ENCODE results near the gene SELENOM.

SELENOM gene, protein sequence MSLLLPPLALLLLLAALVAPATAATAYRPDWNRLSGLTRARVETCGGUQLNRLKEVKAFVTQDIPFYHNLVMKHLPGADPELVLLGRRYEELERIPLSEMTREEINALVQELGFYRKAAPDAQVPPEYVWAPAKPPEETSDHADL

DNA sequence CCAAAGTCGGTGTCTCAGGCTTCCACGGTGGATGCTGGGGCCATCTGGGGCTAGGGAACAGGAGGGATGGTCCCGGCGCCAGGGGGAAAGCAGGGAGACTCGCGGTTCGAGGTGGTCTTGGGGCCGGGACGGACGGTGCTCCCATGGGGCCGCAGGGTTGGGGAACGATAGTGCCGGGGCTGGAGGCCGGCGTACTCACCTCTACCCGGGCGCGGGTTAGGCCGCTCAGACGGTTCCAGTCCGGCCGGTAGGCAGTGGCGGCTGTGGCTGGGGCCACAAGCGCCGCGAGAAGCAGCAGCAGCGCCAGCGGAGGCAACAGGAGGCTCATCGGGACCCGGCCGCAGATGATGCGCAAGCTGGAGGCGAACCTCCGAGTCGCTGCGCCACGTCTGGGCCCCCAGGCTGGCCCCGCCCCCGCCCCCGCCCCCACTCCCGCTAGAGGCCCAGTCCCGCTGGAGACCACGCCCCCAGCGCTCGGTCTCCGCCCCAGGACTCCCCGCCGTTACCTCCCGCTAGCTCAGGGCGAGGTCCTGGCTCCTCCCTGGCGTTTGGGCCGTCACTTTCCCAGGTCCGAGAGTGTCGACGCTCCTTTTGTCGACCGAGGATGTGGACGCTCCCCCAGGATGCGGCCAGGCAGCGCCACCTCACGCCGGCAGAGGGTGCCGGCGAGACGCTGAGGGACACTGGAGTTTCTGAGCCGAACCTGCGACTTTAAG lies at the start of gene SELENOM:
Gene SELENOM, minus strand, starts transcription at position 391 of the 716 bp plus-strand sequence. Its CDS starts 63 bp downstream, at position 328.
- H3K27me3 Mint-ChIP-seq = no peaks in the 10 kb centered on the region

DNA sequence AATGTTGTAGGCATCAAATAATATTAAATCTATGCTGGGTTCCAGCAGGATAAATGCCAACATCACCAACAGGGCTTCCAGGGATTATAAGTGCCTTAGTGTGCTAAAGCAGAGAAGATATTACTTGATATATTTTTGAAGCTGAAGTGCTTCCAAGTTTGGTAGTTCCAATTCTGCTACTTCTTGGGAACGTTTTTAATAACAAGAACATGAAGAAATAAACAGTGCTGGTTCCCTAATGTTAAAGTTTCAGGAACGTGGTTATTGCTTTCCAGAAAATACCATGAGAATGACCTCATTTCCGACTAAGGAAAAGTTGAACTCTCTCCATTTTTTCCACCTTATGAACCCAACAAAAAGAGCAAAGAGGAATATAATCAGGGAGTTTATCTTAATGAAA lies 48.1 kb upstream of the SELENOM start:
- peaks cover 8% of the 10 kb centered on the region for H3K4me1 Mint-ChIP-seq (ENCODE audit: low read depth)
- no peak overlapping the region for H3K4me3 Mint-ChIP-seq
- H3K27me3 Mint-ChIP-seq = no peaks in the 10 kb centered on the region
- no peaks in the 10 kb centered on the region for H3K36me3 Mint-ChIP-seq
- no peak overlapping the region for H3K27ac Mint-ChIP-seq
- no peaks in the 10 kb centered on the region for H3K9me3 Mint-ChIP-seq (ENCODE audit: low read depth)

More for the DNA sequence above, at the start of gene SELENOM:
- H3K4me3 Mint-ChIP-seq = peak within 1 kb of the TSS; percentile 95
- H3K36me3 Mint-ChIP-seq = peaks cover 3% of the 10 kb centered on the region
- H3K27ac Mint-ChIP-seq = peak within 1 kb of the TSS; percentile 84
- H3K9me3 Mint-ChIP-seq (ENCODE audit: low read depth) = no peaks in the 10 kb centered on the region
- peaks cover 23% of the 10 kb centered on the region for H3K4me1 Mint-ChIP-seq (ENCODE audit: low read depth)

DNA sequence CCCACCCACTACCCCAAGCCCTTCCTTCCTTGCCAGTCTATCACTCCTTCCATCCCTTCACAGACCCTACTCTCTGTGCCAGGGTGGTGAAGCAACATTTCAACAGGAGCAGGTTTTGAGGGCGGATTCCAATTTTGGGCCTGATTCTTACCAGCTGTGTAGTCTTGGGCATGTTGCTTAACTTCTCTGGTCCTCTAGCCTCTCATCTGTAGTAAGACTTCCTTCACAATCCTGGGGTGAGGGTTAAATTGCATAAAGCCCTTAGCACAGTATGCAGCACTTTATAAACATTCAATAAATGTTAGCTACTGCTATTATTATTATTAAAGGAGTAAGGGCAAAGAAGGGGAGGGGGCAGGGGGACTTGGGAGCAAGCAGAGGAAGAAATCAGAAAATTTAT lies 47.6 kb upstream of the SELENOM start:
- Mint-ChIP-seq H3K36me3 (no peaks in the 10 kb centered on the region), H3K27ac (no peak overlapping the region), H3K4me3 (no peak overlapping the region), H3K27me3 (no peaks in the 10 kb centered on the region), H3K9me3 (ENCODE audit: low read depth) (no peaks in the 10 kb centered on the region), H3K4me1 (ENCODE audit: low read depth) (peaks cover 7% of the 10 kb centered on the region)

DNA sequence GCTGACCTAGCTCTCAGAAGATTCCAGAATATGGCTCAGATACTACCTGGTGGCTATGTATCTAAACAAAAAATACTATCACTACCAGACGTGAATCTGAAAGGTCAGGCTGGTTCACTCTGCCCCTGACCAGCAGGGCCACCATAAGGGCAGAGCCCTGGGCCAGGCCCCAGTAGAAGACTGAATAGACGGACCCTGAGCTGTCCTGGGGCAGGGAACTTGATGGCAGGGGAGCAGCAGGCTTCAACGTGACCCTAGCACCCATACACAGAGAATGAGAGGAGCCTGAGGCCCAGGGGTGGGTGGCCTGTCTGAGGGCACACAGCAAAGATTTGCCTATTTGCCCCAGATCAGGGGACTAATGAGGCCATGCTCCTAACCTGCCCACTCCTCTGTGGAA lies 46.0 kb upstream of the SELENOM start:
- Mint-ChIP-seq H3K27me3 (no peaks in the 10 kb centered on the region), H3K27ac (no peak overlapping the region), H3K4me1 (ENCODE audit: low read depth) (no peaks in the 10 kb centered on the region), H3K4me3 (no peak overlapping the region), H3K9me3 (ENCODE audit: low read depth) (no peaks in the 10 kb centered on the region), H3K36me3 (no peaks in the 10 kb centered on the region)

DNA sequence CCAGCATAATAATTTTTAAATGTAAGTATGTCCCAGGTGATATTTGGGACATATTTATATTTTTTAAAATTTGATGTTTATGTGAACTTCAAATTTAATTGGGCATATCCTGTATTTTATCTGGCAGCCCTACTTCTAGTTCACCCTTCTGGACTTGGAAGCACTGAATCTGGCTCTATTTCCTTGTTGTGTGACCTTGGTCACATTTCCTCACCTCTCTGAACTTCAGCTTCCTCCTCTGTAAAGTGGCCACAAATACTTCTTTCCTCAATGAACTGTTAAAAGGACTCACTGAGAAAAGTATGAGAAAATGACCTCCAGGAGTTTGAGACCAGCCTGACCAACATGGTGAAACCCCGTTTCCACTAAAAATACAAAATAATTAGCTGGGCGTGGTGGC lies 44.5 kb upstream of the SELENOM start:
- H3K4me1 Mint-ChIP-seq (ENCODE audit: low read depth) = no peaks in the 10 kb centered on the region
- no peak overlapping the region for H3K27ac Mint-ChIP-seq
- H3K27me3 Mint-ChIP-seq = no peaks in the 10 kb centered on the region
- H3K9me3 Mint-ChIP-seq (ENCODE audit: low read depth) = peaks cover 3% of the 10 kb centered on the region
- peaks cover 2% of the 10 kb centered on the region for H3K36me3 Mint-ChIP-seq
- no peak overlapping the region for H3K4me3 Mint-ChIP-seq

DNA sequence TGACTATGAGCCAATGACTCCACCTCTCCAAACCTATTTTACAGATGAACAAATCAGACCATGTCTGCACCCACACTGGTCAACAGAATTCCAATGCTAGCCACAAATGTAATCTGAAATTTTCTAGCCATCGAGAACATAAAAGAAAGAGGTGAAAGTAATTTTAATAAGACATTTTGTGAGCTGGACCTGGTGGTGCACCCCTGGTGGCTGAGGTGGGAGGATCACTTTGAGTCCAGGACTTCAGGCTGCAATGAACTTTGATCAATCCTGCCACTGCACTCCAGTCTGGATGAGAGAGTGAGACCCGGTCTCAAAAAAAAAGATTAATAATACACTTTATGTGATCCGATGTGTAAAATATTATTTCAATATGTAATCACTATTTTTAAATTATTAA lies 43.2 kb upstream of the SELENOM start:
- Mint-ChIP-seq H3K4me3 (no peak overlapping the region), H3K9me3 (ENCODE audit: low read depth) (peaks cover 3% of the 10 kb centered on the region), H3K4me1 (ENCODE audit: low read depth) (no peaks in the 10 kb centered on the region), H3K27me3 (no peaks in the 10 kb centered on the region), H3K27ac (no peak overlapping the region), H3K36me3 (peaks cover 2% of the 10 kb centered on the region)

DNA sequence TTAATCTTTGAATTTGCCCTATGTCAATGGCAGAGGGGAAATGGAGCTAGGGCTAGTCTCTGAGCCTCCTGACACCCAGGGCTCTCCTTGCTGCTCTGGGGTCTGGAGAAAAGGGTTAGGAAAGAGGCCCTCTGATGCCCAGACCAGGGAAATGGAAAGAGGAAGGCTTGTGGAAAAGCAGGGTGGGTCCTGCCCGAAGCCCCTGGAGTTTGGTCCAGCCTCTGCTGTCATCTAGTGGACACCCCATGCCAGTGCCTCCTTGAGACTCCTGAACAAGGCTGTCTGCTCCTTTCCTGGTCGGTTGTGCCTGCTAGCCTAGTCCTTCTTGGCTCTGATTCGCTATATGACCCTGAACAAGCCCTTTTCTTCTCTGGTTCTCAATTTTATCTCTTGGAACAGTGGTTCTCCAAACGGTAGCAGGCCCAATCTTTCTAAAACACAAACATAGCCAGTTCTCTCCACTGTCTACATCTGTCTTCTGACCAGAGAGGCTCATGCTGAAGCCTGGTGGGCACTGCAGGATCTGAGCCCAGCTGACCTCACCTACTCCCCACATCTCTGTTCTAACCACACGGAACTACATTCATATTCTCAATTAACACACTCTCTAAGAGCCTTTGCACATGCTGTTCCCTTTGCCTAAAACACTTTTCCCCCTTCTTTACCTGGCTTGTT lies 41.7 kb upstream of the SELENOM start:
- H3K27ac Mint-ChIP-seq = no peak overlapping the region
- H3K27me3 Mint-ChIP-seq = no peaks in the 10 kb centered on the region
- peaks cover 8% of the 10 kb centered on the region for H3K9me3 Mint-ChIP-seq (ENCODE audit: low read depth)

DNA sequence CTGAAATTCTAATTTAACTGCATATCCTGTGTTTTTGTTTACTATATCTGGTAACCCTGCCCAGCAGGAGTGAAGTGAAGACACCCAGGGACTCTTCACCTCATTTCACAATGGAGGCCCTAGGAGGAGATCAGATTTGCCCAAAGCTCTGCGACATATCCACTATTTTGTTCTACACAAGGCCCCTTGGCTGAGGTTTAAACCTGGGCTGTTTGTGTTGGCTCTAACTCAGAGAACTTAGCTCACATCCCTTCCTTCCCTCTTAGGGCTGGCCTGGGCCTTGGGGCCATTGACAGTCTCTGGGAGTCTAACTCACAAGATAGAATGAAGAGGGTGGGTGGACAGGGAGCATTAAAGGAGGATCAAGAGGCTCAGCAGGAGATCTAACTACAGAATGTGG lies 41.1 kb upstream of the SELENOM start:
- Mint-ChIP-seq H3K36me3 (peaks cover 2% of the 10 kb centered on the region), H3K9me3 (ENCODE audit: low read depth) (peaks cover 8% of the 10 kb centered on the region), H3K4me3 (no peak overlapping the region), H3K4me1 (ENCODE audit: low read depth) (peaks cover 2% of the 10 kb centered on the region), H3K27me3 (no peaks in the 10 kb centered on the region), H3K27ac (no peak overlapping the region)

More for the DNA sequence above, 41.7 kb upstream of the SELENOM start:
- H3K4me3 Mint-ChIP-seq = no peak overlapping the region
- H3K4me1 Mint-ChIP-seq (ENCODE audit: low read depth) = no peaks in the 10 kb centered on the region
- peaks cover 2% of the 10 kb centered on the region for H3K36me3 Mint-ChIP-seq

DNA sequence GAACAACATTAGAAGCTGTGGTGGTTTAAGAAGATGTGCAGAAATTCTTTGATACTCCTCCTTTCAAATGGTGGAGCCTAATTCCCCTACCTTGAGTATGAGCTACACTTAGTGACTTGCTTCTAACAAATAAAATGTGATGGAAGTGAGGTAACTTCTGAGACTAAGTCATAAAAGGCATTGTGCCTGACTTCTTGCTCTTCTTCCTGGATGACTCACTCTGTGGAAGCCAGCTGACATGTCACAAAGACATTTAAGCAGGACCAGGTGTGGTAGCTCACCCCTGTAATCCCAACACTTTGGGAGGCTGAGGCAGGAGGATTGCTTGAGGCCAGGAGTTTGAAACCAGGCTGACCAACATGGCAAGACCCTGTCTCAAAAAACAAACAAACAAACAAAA lies 36.9 kb upstream of the SELENOM start:
- peaks cover 8% of the 10 kb centered on the region for H3K9me3 Mint-ChIP-seq (ENCODE audit: low read depth)
- H3K36me3 Mint-ChIP-seq = peaks cover 2% of the 10 kb centered on the region

DNA sequence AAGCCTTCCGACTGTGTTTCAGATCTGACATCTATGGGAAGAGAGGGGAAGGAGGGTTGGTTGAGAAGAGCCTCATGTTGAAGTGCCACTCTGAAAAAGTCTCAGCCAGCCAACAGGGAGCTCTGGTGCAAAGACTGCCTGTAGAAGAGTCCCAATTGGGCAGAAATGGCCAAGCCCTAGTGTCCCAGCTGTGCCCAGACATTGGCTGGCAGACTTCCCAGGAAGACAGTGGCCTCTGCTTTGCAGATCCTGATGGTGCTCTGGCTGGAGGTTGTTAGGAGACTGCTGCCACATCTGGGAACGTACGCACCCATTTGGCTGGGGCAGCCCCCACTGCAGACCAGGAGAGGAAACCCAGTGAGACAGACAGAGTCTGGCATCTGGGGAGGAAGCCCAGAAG lies 36.2 kb upstream of the SELENOM start:
- no peak overlapping the region for H3K4me3 Mint-ChIP-seq
- peaks cover 2% of the 10 kb centered on the region for H3K4me1 Mint-ChIP-seq (ENCODE audit: low read depth)
- no peak overlapping the region for H3K27ac Mint-ChIP-seq
- H3K27me3 Mint-ChIP-seq = no peaks in the 10 kb centered on the region
- H3K9me3 Mint-ChIP-seq (ENCODE audit: low read depth) = peaks cover 8% of the 10 kb centered on the region
- peaks cover 2% of the 10 kb centered on the region for H3K36me3 Mint-ChIP-seq

More for the DNA sequence above, 36.9 kb upstream of the SELENOM start:
- H3K27ac Mint-ChIP-seq = no peak overlapping the region
- peaks cover 2% of the 10 kb centered on the region for H3K4me1 Mint-ChIP-seq (ENCODE audit: low read depth)
- no peaks in the 10 kb centered on the region for H3K27me3 Mint-ChIP-seq
- H3K4me3 Mint-ChIP-seq = no peak overlapping the region

DNA sequence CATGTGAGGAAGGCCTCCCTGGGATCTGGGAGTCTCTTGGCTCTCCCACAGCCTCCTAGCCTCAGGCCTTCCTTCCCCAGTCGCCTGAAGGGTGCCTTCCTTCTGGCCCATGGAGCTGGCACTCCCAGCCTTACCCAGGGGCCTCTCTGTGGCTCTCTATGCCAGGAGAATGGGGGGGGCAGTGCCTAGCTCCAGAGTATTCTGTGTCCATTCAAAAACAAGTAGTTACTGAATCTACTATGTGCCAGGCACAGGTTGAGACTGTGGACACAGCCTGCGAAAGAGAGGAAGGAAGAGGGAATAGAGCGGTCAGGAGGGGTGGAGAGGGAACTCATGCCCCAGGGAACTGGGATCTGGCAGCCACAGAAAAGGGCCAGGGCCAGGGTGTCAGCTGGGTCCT lies 35.7 kb upstream of the SELENOM start:
- no peaks in the 10 kb centered on the region for H3K27me3 Mint-ChIP-seq
- H3K4me3 Mint-ChIP-seq = no peak overlapping the region
- H3K27ac Mint-ChIP-seq = no peak overlapping the region
- peaks cover 2% of the 10 kb centered on the region for H3K4me1 Mint-ChIP-seq (ENCODE audit: low read depth)
- peaks cover 8% of the 10 kb centered on the region for H3K9me3 Mint-ChIP-seq (ENCODE audit: low read depth)
- H3K36me3 Mint-ChIP-seq = peaks cover 2% of the 10 kb centered on the region

DNA sequence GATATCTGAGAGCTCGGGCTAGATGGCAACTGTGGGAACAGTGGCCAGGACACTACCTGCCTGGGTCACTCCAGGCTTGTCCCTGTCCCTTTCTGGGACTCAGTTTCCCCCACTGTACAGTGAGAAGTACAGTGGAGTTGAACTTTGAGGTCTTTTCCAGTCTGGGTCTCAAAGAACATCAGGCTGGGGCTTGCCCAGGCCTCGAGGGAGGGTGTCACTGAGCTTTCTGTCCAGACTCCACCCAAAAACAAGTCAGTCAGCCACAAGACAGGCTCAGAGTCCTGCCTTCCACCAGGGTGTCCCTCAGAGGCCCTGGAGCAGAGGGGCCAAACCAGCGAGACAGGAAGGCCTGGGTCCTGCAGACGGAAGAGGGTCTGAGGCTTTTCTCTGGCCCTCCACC lies 34.9 kb upstream of the SELENOM start:
- Mint-ChIP-seq H3K9me3 (ENCODE audit: low read depth) (peaks cover 8% of the 10 kb centered on the region), H3K36me3 (no peaks in the 10 kb centered on the region), H3K27me3 (no peaks in the 10 kb centered on the region), H3K4me1 (ENCODE audit: low read depth) (peaks cover 2% of the 10 kb centered on the region), H3K4me3 (no peak overlapping the region), H3K27ac (no peak overlapping the region)

DNA sequence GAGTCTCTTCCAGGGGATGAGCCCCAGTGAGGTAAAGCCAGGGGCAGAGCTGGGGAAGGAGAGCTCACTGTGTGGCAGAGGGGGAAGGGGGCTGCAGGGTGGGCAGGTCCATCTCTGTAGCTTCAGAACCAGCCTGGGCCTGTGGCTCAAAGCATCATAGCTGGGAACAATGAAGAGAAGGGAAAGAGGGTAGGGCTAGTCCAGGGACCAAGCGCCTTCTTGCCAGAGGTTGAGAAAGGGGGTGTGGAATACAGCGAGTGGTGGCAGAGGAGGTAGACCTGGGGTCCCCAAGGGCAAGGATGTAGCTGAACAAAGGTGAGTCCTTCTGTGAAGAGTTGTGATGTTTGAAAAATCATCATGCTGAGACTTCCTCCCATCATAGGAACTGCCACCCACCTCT lies 34.2 kb upstream of the SELENOM start:
- peaks cover 2% of the 10 kb centered on the region for H3K4me1 Mint-ChIP-seq (ENCODE audit: low read depth)
- H3K27ac Mint-ChIP-seq = no peak overlapping the region
- H3K9me3 Mint-ChIP-seq (ENCODE audit: low read depth) = peaks cover 4% of the 10 kb centered on the region
- no peaks in the 10 kb centered on the region for H3K27me3 Mint-ChIP-seq
- H3K4me3 Mint-ChIP-seq = no peak overlapping the region
- H3K36me3 Mint-ChIP-seq = no peaks in the 10 kb centered on the region

DNA sequence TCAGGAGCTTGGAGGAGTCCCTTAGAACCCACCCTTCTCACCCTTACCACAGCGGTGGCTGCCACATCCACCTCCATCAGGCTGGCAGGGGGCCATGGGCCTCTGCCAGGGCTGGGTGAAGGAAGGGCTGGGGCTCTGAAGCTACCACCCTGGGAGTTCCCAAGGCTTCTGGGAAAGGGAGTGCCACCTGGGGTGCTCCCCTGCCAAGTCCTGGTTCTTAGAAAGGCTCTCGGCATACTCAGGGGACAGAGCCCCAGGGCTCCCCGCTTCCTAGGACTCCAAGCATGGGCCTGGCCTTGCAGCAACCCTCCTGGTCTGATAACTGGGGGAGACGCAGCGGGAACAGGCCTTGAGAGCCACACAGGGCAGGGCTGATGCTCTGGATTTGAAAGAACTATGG lies 33.4 kb upstream of the SELENOM start:
- no peaks in the 10 kb centered on the region for H3K36me3 Mint-ChIP-seq
- no peak overlapping the region for H3K4me3 Mint-ChIP-seq
- no peak overlapping the region for H3K27ac Mint-ChIP-seq
- H3K27me3 Mint-ChIP-seq = no peaks in the 10 kb centered on the region
- H3K4me1 Mint-ChIP-seq (ENCODE audit: low read depth) = peaks cover 2% of the 10 kb centered on the region
- peaks cover 4% of the 10 kb centered on the region for H3K9me3 Mint-ChIP-seq (ENCODE audit: low read depth)

DNA sequence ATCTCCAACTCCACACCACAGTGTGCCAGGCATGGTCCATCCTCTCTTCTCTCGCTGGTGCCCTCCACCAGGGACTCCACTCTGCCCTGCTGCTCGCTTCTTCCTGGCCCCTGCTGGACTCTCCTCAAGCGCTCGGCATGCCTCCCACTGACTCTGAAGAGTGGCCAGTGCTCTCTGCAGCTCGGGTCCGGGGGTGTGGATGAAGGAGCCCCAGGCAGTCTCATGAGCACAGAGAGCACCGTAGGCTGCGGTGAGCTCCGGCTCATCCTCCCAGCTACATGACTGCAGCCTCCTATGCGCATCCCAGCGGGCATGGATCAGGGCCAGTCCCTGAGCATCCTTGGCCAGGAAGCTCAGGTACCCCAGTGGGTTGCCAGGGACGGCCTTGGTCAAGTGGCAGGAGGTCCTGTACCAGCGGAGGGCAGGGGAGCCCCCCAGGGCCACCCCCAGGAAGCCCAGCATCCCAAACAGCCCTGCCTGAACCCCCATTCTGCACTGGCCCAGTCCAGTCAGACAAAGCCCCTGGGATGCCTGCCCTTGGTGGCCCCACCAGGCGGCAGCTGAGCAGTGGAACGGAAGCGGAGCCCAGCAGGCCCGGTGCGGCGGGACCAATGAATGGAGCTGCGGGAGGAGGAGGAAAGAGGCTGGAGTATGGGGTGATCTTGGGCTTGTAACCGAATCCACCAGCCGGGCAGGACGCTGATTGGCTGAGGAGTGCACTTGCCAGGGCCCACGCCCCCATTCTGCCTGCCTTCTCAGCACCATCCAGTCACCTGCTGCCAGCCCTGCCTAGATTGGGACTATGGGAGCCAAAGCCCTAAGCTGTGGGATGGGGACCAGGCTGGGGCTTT lies 32.7 kb upstream of the SELENOM start, which contains the start of gene PLA2G3:
Gene PLA2G3, minus strand, starts transcription at position 643 of the 851 bp plus-strand sequence. Its CDS starts 154 bp downstream, at position 489.
- Mint-ChIP-seq H3K36me3 (no peaks in the 10 kb centered on the region), H3K4me1 (ENCODE audit: low read depth) (peaks cover 2% of the 10 kb centered on the region), H3K27me3 (no peaks in the 10 kb centered on the region), H3K9me3 (ENCODE audit: low read depth) (peaks cover 4% of the 10 kb centered on the region), H3K4me3 (no peak within 1 kb of the TSS), H3K27ac (no peak within 1 kb of the TSS)

Data from activated naive CD8-positive, alpha-beta T cell (primary cell).